ENCODE data around the gene LMF2.

DNA sequence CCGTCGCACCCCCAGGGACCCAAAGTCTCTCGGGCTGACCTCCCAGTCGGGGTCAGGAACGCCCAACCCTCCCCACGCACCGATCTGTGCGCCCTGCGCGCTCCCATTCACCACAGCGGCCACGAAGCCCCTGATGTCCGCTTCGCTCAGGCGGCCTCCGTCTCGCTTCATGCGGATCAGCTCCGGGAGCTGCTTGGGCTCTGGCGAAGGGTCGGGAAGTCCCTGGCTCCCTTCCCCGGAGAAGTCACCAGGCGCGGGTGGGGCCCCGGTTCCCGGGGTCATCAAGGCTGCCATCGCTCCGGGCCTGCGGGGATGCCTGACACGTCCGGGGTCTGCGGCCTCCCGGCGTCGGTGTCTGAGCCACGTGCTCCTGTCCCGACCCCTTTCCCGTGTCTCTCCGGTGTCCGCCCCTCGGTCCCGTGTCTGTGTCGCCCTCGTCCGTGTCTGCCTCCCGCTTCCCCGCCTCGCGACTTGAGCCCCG lies 22.0 kb upstream of the LMF2 start:
- TF ChIP-seq, protein P1, sequence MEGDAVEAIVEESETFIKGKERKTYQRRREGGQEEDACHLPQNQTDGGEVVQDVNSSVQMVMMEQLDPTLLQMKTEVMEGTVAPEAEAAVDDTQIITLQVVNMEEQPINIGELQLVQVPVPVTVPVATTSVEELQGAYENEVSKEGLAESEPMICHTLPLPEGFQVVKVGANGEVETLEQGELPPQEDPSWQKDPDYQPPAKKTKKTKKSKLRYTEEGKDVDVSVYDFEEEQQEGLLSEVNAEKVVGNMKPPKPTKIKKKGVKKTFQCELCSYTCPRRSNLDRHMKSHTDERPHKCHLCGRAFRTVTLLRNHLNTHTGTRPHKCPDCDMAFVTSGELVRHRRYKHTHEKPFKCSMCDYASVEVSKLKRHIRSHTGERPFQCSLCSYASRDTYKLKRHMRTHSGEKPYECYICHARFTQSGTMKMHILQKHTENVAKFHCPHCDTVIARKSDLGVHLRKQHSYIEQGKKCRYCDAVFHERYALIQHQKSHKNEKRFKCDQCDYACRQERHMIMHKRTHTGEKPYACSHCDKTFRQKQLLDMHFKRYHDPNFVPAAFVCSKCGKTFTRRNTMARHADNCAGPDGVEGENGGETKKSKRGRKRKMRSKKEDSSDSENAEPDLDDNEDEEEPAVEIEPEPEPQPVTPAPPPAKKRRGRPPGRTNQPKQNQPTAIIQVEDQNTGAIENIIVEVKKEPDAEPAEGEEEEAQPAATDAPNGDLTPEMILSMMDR (IDR thresholded peaks at IDR 0.05) = no peak
- TF ChIP-seq POLR2AphosphoS5 (IDR thresholded peaks at IDR 0.05; ENCODE audit: insufficient read depth in 1 of 2, low read depth in 1 of 2) (peak in 1 of 2 donors; percentile 50), POLR2A (IDR thresholded peaks at IDR 0.05) (no peak)
